ENCODE results near the gene PCSK4.
"Not testable (repeated sequence)": the region's sequence is repeated elsewhere in the genome, so short reads cannot be mapped to it uniquely, and the experiment has no call there.

The PCSK4 gene

DNA sequence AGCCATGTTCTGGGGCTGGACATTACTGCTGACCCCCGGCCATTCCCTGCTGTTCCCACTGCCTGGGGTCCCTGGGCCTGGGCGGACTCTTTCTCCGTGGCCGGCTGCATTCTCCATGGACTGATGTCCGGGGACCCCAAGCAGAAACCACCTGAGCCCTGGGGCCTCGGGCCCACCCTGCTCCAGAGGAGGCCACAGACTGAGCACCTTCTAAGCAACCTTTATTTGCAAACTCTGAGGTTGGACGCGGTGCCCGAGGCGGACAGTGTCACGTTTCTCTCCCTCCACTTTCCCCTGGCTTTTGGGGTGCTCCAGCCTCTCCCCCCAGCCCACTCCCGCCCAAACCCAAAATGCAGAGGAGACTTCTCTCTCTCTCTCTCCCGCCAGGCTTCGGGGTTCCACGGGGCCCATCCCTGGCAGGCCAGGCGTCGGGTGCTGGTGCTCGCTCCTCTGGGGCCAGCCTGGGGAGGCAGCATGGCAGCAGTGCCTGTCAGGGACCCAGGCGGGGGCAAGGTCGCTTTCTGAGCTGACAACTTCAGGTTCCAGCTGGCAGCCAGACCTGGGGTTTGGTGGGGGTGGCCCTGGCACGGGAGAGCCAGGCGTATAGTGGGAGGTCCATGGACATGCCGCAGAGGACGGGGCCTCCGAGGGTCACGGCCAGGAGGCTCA is 8.8 kb downstream of the PCSK4 start:
- TF ChIP-seq, protein P1, sequence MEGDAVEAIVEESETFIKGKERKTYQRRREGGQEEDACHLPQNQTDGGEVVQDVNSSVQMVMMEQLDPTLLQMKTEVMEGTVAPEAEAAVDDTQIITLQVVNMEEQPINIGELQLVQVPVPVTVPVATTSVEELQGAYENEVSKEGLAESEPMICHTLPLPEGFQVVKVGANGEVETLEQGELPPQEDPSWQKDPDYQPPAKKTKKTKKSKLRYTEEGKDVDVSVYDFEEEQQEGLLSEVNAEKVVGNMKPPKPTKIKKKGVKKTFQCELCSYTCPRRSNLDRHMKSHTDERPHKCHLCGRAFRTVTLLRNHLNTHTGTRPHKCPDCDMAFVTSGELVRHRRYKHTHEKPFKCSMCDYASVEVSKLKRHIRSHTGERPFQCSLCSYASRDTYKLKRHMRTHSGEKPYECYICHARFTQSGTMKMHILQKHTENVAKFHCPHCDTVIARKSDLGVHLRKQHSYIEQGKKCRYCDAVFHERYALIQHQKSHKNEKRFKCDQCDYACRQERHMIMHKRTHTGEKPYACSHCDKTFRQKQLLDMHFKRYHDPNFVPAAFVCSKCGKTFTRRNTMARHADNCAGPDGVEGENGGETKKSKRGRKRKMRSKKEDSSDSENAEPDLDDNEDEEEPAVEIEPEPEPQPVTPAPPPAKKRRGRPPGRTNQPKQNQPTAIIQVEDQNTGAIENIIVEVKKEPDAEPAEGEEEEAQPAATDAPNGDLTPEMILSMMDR (IDR thresholded peaks at IDR 0.05; ENCODE audit: extremely low read depth, missing control alignments) = no peak
- no peak for DNase-seq (ENCODE audit: low spot score)

DNA sequence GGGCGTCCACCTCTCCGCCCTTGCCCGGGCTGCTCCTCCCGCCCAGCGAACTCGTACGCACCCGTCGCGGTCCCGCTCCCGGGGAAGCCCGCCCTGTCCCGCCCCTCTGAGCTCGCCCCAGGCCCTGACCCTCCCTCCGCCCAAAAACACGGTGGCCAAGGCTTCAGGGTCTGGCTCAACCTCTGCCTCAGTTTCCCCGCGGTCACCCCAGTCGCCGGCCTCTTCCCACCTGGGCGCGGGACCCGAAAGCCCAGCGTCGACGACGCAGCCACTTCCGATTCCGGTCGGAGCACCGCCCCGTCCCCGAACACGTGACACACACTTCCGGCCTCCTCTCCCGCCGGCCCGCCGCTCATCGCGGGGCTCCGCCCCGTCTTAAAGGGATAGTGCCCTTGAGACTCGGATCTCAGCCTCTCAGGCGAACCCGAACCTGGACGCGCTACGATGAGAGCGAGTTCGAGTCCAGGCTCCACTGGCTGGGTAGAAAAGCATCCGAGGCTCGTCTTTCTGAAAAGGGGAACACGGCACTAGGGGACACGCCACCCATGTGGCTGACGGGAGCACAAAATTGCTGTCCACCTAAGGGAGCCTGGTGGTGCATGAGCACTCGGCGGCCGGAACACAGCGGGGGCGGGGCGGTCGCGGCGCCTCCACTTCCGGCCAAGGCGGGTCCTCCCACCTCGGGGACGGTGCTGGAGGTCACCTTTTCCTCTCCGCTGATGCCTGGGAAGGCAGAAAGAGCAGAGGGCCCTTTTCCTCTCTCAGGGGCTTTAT is 11.0 kb downstream of the PCSK4 start, which contains the start of gene C19orf25:
Gene C19orf25, minus strand, starts transcription at position 282 of the 774 bp plus-strand sequence. CDS start 312 bp downstream, outside the sequence.
- TF ChIP-seq, protein P1 (IDR thresholded peaks at IDR 0.05; ENCODE audit: extremely low read depth, missing control alignments) = no peak
- DNase-seq (ENCODE audit: low spot score) = peak; percentile 99

DNA sequence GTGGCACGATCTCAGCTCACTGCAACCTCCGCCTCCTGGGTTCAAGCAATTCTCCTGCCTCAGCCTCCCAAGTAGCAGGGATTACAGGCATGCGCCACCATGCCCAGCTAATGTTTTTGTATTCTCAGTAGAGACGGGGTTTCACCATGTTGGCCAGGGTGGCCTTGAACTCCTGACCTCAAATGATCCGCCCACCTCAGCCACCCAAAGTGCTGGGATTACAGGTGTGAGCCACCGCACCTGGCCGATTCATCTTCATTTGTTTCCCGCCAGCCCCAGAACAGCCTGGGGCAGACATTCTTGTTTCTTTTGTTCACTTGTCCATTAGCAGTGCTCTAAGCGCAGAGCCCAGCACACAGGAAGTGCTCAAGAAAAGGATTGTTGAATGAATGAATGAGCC is 13.1 kb downstream of the PCSK4 start:
- not testable (repeated sequence) for DNase-seq (ENCODE audit: low spot score)

DNA sequence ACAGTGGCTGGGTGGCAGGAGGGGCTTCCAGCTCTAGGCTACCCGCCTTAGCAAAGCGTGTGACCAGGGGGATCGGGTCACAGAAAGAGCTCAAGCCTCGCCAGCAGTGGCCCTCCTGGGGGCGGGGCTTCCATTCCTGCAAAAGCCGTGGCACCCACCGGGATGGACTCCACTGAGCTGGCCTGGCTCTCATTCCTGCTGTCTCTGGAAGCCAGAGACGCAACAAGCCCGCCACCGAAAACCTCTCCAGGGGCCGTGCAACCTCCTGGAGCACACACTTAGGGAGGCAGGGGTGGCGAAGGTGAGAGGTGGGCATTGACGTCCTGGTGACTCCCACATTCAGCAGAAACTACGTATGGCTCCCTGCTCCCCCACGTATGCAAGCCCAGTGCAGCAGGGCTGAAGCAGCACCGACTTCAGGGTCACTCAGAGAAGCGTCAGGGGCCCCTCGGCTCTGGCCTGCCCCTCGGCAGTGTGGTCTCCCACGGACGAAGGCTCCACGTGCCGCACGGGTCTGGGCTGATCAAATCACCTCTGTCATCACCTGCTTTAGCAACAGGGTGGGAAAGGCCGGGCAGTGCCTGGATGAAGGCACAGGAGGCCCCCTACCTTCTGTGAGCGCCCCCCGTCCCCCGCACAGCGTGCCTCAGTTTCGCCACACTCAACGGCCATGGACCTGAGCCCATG is 14.3 kb downstream of the PCSK4 start:
- no peak for DNase-seq (ENCODE audit: low spot score)
- TF ChIP-seq, protein P1 (IDR thresholded peaks at IDR 0.05; ENCODE audit: extremely low read depth, missing control alignments) = no peak

DNA sequence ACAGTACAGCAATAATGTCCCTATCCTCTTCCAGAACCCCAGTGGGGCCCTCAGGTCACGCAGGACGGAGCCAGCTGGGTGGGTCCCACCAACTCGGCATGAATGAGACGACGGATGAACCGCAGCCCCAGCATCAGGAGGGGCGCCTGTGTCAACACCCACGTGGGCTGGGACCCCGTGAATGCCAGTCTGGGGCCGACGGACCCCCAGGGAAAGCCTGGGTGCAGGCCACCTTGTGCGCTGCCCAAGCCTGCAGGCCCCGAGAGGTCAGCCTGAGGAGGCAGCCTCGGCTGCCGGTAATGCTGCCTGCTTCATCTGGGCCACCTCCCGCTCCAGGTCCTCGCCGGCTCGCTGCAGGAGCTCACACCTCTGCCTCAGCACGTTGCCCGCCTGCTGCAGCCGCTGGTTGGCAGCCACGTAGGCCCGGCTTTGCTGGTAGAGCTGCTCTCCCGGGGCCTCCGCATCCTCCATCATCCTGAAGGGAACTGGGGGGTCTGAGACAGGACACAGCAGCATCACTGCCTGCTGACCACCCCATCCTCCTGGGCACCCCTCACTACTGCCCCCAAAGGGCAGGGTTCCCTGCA is 15.3 kb downstream of the PCSK4 start:
- no peak for DNase-seq (ENCODE audit: low spot score)
- TF ChIP-seq, protein P1 (IDR thresholded peaks at IDR 0.05; ENCODE audit: extremely low read depth, missing control alignments) = no peak

DNA sequence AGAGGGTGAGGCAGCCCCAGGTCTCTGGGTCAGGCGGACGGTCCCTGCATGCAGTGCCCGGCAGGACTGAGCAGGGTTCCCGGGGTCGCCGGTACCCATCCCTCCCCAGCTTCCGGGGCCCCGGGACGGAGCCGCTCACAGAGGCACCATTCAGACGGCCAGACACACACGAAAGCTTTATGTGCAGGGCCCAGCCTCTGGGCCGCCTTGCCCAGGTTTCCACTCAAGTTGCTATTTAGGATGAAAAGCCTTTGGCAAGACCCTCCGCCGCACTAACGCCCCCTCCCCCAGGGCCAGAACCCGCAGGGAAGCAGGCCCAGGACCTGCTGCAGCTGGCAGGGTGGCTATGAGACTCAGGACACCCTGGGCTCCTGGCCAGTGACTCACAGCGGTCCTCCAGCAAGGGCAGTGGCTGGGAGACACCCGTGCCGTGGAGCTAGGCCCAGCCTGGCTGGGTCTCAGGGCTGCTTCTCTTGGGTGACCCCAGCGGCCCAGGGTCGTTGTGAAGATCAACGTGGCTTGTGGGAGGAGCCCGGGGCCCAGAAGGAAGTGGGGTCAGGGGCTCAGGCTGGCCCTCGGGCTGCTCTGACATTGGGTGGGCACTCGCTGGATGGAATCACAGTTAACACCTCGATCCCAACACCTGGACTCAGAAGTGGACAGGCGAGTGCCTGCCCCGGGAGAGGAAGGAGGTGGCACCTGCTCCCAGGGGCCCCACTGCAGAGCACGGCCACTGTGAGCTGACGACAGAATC is 16.0 kb downstream of the PCSK4 start:
- no peak for DNase-seq (ENCODE audit: low spot score)
- TF ChIP-seq, protein P1 (IDR thresholded peaks at IDR 0.05; ENCODE audit: extremely low read depth, missing control alignments) = no peak

All from GM20000 (cell line).